Lung (tissue), 12 donors: Measurements from ENCODE around the gene ARHGAP10. TPM values are rescaled to one million over a fixed set of nuclear protein-coding genes. Genes with fewer than 3 reads are reported as not detected.

ENCODE experiments used
- ATAC-seq: fragments of 200-7000 bp; cut with Tn5 transposase; one replicate; pipeline ENCODE4 v1.9.1; 2020; ENCODE audit warnings: moderate number of reproducible peaks; ENCODE audit not compliant: insufficient read depth, low FRiP score
- DNase-seq, 3 donors: peaks; one replicate each; pipeline ENCODE4 v3.0.0-alpha.2; 2013 to 2017
- H3K27ac ChIP-seq, 2 donors: one replicate each; pipeline ENCODE4 v1.5.1; 2013; ENCODE audit warnings: mild to moderate bottlenecking in 2 of 2, moderate library complexity in 2 of 2, control low read depth in 1 of 2, inconsistent platforms in 1 of 2, low read depth in 1 of 2, low read length in 1 of 2
- H3K27me3 ChIP-seq, 3 donors: one replicate each; pipeline ENCODE4 v1.5.1; 2013; ENCODE audit warnings: low read length in 2 of 3; ENCODE audit not compliant: control insufficient read depth in 3 of 3, insufficient read depth in 3 of 3
- H3K36me3 ChIP-seq, 4 donors: one replicate each; pipeline ENCODE4 v1.5.1; 2013; ENCODE audit warnings: low read length in 4 of 4, mild to moderate bottlenecking in 1 of 4, moderate library complexity in 1 of 4; ENCODE audit not compliant: control insufficient read depth in 4 of 4, insufficient read depth in 4 of 4
- H3K4me1 ChIP-seq, 5 donors: one replicate each; pipeline ENCODE4 v1.5.1; 2013; ENCODE audit warnings: low read length in 5 of 5, mild to moderate bottlenecking in 2 of 5, moderate library complexity in 1 of 5; ENCODE audit not compliant: control insufficient read depth in 5 of 5, insufficient read depth in 5 of 5
- H3K4me3 ChIP-seq: one replicate; pipeline ENCODE4 v1.5.1; 2013; ENCODE audit warnings: mild to moderate bottlenecking, control low read depth, moderate library complexity
- H3K9ac ChIP-seq, 2 donors: one replicate each; pipeline ENCODE4 v1.5.1; 2013; ENCODE audit warnings: low read length in 2 of 2, control low read depth in 1 of 2; ENCODE audit not compliant: insufficient read depth in 1 of 2
- H3K9me3 ChIP-seq, 4 donors: one replicate each; pipeline ENCODE4 v1.5.1; 2013; ENCODE audit warnings: low read length in 3 of 4, mild to moderate bottlenecking in 1 of 4, moderate library complexity in 1 of 4; ENCODE audit not compliant: control insufficient read depth in 4 of 4, insufficient read depth in 3 of 4
- CTCF ChIP-seq: IDR thresholded peaks from 2 replicates; pipeline ENCODE4 v1.5.1; 2012; ENCODE audit warnings: mild to moderate bottlenecking; ENCODE audit errors: control extremely low read depth, extremely low read depth
- WGBS, 2 donors: extraction: QIAGEN DNeasy Blood & Tissue Kit; methylation state at CpG; one replicate each; pipeline ENCODE4 v1.1.7; 2013; 5-methylcytosine and 5-hydroxymethylcytosine counted together
- polyA plus RNA-seq, 2 donors: library from polyadenylated mRNA; stranded (reverse); fragments of 200-250 nt; gene quantifications; one replicate each; pipeline ENCODE4 v1.2.1, GENCODE V29; 2013
- total RNA-seq, 2 donors: library from RNA; depleted of rRNA in 1 of 2; stranded (reverse); fragments of >200 nt in 1 of 2; gene quantifications; one replicate each; pipeline ENCODE4 v1.2.1, GENCODE V29; 2014 to 2021
- donor health status: control.
- donor health status: control.
- donor health status: Bipolar disorder and iron deficiency.
- donor health status: healthy.
- donor health status: DM: yes; HTN: yes; CAD: no.

The ARHGAP10 gene
- total and polyA plus RNA-seq, 4 donors = 9.1 to 25.0 (median 17.5) TPM

- no peak for ATAC-seq
- H3K36me3 ChIP-seq = no peaks in the 10 kb centered on the region
- no peak for TF ChIP-seq CTCF
- H3K27me3 ChIP-seq = no peaks in the 10 kb centered on the region
- H3K9me3 ChIP-seq = no peaks in the 10 kb centered on the region
- H3K9ac ChIP-seq = no peak overlapping the region
- 93 to 97% methylated on average over 7 of the region's 7 CpGs for WGBS, 2 donors
- DNase-seq = no peak
- H3K4me1 ChIP-seq = peaks cover 0 to 9% (median 0%) of the 10 kb centered on the region in 5 donors
- no peak overlapping the region for H3K27ac ChIP-seq
- no peak overlapping the region for H3K4me3 ChIP-seq
Observed at GRCh38 chr4:148041606-148042329, 309.9 kb downstream of the ARHGAP10 start.

GRCh38 chr4:148044089-148044911 lies 312.4 kb downstream of the ARHGAP10 start:
- WGBS, 2 donors = 87 to 90% methylated on average over 9 of the region's 9 CpGs
- H3K9ac ChIP-seq = no peak overlapping the region
- no peak overlapping the region for H3K4me3 ChIP-seq
- no peaks in the 10 kb centered on the region for H3K9me3 ChIP-seq
- peaks cover 0 to 2% (median 0%) of the 10 kb centered on the region in 4 donors for H3K36me3 ChIP-seq
- ATAC-seq (no peak), DNase-seq (no peak)
- H3K4me1 ChIP-seq = peaks cover 0 to 6% (median 0%) of the 10 kb centered on the region in 5 donors
- no peak for TF ChIP-seq CTCF
- H3K27me3 ChIP-seq = no peaks in the 10 kb centered on the region
- peak overlapping the region in 1 of 2 donors; percentile 80 for H3K27ac ChIP-seq

GRCh38 chr4:148044912-148045352 lies 313.0 kb downstream of the ARHGAP10 start:
- Histone ChIP-seq H3K4me3 (no peak overlapping the region), H3K9me3 (no peaks in the 10 kb centered on the region), H3K27me3 (no peaks in the 10 kb centered on the region), H3K27ac (peak overlapping the region in 1 of 2 donors; percentile 80), H3K36me3 (peaks cover 0 to 2% (median 0%) of the 10 kb centered on the region in 4 donors), H3K9ac (no peak overlapping the region), H3K4me1 (peaks cover 0 to 5% (median 0%) of the 10 kb centered on the region in 5 donors)
- no peak for TF ChIP-seq CTCF
- DNase-seq = peak in 2 of 3 donors; percentile 27 to 37
- ATAC-seq = no peak
- WGBS, 2 donors = 87 to 91% methylated on average over 4 of the region's 4 CpGs
